HG03095 (cell line): ENCODE data around the gene CLASRP.

ENCODE experiments used
- ATAC-seq: cut with Tn5 transposase; IDR thresholded peaks from one replicate; pipeline ENCODE4 v1.9.1; 2021; ENCODE audit warnings: moderate library complexity; ENCODE audit not compliant: unreplicated experiment

The CLASRP gene

GRCh38 chr19:45079911-45080370, 41.1 kb downstream of the CLASRP start:
- ATAC-seq = no peak

GRCh38 chr19:45082170-45082569, 43.3 kb downstream of the CLASRP start:
- ATAC-seq = no peak

- no peak for ATAC-seq
These were observed 47.6 kb downstream of the CLASRP start for GRCh38 chr19:45086480-45086879.

- ATAC-seq = no peak
These were observed 48.7 kb downstream of the CLASRP start for GRCh38 chr19:45087531-45087930.

GRCh38 chr19:45090034-45090433, 51.2 kb downstream of the CLASRP start:
- ATAC-seq = no peak

- no peak for ATAC-seq
These were observed 51.8 kb downstream of the CLASRP start for GRCh38 chr19:45090606-45091005.

- ATAC-seq = peak; percentile 53
These were observed 52.4 kb downstream of the CLASRP start for GRCh38 chr19:45091031-45091923.

- peak; percentile 55 for ATAC-seq
These were observed 54.2 kb downstream of the CLASRP start, which contains the start of gene PPP1R37 for GRCh38 chr19:45092747-45093678. Gene PPP1R37 (plus strand): TSS chr19:45093179. CDS start chr19:45093326, 147 bp downstream.

GRCh38 chr19:45094137-45094536, 55.3 kb downstream of the CLASRP start:
- no peak for ATAC-seq

GRCh38 chr19:45094707-45095106, 55.9 kb downstream of the CLASRP start:
- no peak for ATAC-seq

- no peak for ATAC-seq
These were observed 56.9 kb downstream of the CLASRP start for GRCh38 chr19:45095496-45096413.

GRCh38 chr19:45096700-45097099, 57.9 kb downstream of the CLASRP start:
- no peak for ATAC-seq

- ATAC-seq = no peak
These were observed 58.6 kb downstream of the CLASRP start for GRCh38 chr19:45097450-45097775.

GRCh38 chr19:45097776-45098520, 59.1 kb downstream of the CLASRP start:
- no peak for ATAC-seq

GRCh38 chr19:45098521-45099466, 59.9 kb downstream of the CLASRP start:
- no peak for ATAC-seq

GRCh38 chr19:45099467-45100191, 60.8 kb downstream of the CLASRP start:
- ATAC-seq = no peak

- no peak for ATAC-seq
These were observed 61.4 kb downstream of the CLASRP start for GRCh38 chr19:45100201-45100600.

- ATAC-seq = no peak
These were observed 62.0 kb downstream of the CLASRP start for GRCh38 chr19:45100846-45101252.
